22Rv1 (cell line): ENCODE results near the gene SPATS1.

Source experiments
- ZFX ChIP-seq: fragments of 450-650 bp; IDR thresholded peaks from 2 replicates; pipeline ENCODE4 v1.6.1; 2017; ENCODE audit warnings: antibody characterized with exemption, borderline replicate concordance
- TF ChIP-seq, protein P1 (sequence below): fragments of 450-650 bp; IDR thresholded peaks from 2 replicates; pipeline ENCODE4 v1.5.1; 2017; ENCODE audit warnings: mild to moderate bottlenecking

DNA sequence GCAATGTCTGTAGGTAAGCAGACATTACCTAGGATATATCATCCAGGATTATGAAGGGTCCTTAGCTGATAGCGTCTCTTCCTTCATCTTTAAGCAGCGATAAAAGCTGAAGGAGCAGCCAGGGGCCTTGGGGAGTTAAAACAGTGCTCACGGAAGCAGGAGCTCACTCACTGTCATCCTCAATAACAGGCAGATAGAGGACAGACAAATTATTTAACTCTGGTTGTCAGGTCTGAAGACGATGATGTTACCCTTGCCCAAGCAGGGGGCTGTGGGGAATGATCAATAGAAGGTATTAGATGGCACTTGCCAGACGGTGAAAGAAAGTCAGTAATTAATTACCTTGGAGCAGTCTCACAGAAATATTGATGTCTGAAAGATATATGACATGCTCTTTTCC, 12.6 kb upstream of the SPATS1 start:
- TF ChIP-seq, protein P1, sequence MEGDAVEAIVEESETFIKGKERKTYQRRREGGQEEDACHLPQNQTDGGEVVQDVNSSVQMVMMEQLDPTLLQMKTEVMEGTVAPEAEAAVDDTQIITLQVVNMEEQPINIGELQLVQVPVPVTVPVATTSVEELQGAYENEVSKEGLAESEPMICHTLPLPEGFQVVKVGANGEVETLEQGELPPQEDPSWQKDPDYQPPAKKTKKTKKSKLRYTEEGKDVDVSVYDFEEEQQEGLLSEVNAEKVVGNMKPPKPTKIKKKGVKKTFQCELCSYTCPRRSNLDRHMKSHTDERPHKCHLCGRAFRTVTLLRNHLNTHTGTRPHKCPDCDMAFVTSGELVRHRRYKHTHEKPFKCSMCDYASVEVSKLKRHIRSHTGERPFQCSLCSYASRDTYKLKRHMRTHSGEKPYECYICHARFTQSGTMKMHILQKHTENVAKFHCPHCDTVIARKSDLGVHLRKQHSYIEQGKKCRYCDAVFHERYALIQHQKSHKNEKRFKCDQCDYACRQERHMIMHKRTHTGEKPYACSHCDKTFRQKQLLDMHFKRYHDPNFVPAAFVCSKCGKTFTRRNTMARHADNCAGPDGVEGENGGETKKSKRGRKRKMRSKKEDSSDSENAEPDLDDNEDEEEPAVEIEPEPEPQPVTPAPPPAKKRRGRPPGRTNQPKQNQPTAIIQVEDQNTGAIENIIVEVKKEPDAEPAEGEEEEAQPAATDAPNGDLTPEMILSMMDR, result no peak
- no peak for TF ChIP-seq ZFX
